CD4-positive, alpha-beta T cell treated with Interferon gamma for 1 hour (primary cell): ENCODE measurements around the gene RC3H2.

Experiments
- DNase-seq: peaks from one replicate; pipeline ENCODE4 v3.0.0-alpha.2; 2020

Gene RC3H2

DNA sequence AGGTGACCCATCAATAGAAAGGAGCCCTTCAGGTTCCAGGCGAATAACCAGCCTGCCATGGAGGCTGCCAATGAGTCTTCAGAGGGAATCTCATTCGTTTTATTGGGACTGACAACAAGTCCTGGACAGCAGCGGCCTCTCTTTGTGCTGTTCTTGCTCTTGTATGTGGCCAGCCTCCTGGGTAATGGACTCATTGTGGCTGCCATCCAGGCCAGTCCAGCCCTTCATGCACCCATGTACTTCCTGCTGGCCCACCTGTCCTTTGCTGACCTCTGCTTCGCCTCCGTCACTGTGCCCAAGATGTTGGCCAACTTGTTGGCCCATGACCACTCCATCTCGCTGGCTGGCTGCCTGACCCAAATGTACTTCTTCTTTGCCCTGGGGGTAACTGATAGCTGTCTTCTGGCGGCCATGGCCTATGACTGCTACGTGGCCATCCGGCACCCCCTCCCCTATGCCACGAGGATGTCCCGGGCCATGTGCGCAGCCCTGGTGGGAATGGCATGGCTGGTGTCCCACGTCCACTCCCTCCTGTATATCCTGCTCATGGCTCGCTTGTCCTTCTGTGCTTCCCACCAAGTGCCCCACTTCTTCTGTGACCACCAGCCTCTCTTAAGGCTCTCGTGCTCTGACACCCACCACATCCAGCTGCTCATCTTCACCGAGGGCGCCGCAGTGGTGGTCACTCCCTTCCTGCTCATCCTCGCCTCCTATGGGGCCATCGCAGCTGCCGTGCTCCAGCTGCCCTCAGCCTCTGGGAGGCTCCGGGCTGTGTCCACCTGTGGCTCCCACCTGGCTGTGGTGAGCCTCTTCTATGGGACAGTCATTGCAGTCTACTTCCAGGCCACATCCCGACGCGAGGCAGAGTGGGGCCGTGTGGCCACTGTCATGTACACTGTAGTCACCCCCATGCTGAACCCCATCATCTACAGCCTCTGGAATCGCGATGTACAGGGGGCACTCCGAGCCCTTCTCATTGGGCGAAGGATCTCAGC, 104.8 kb downstream of the RC3H2 start, which contains the start of gene OR1K1:
OR1K1 (plus strand) TSS at position 58 of the 995 bp plus-strand sequence; CDS start at position 58, 0 bp downstream.
- no peak for DNase-seq

GRCh38 chr9:122797316-122798063, 107.7 kb downstream of the RC3H2 start:
- DNase-seq: no peak
